HG02588 (cell line): ENCODE measurements around the gene BLTP1.
"Not testable (repeated sequence)": the region's sequence is repeated elsewhere in the genome, so short reads cannot be mapped to it uniquely, and the experiment has no call there.

Source experiments
- ATAC-seq: cut with Tn5 transposase; IDR thresholded peaks from one replicate; pipeline ENCODE4 v1.9.1; 2021; ENCODE audit warnings: mild to moderate bottlenecking, moderate library complexity; ENCODE audit not compliant: unreplicated experiment

BLTP1 gene, protein sequence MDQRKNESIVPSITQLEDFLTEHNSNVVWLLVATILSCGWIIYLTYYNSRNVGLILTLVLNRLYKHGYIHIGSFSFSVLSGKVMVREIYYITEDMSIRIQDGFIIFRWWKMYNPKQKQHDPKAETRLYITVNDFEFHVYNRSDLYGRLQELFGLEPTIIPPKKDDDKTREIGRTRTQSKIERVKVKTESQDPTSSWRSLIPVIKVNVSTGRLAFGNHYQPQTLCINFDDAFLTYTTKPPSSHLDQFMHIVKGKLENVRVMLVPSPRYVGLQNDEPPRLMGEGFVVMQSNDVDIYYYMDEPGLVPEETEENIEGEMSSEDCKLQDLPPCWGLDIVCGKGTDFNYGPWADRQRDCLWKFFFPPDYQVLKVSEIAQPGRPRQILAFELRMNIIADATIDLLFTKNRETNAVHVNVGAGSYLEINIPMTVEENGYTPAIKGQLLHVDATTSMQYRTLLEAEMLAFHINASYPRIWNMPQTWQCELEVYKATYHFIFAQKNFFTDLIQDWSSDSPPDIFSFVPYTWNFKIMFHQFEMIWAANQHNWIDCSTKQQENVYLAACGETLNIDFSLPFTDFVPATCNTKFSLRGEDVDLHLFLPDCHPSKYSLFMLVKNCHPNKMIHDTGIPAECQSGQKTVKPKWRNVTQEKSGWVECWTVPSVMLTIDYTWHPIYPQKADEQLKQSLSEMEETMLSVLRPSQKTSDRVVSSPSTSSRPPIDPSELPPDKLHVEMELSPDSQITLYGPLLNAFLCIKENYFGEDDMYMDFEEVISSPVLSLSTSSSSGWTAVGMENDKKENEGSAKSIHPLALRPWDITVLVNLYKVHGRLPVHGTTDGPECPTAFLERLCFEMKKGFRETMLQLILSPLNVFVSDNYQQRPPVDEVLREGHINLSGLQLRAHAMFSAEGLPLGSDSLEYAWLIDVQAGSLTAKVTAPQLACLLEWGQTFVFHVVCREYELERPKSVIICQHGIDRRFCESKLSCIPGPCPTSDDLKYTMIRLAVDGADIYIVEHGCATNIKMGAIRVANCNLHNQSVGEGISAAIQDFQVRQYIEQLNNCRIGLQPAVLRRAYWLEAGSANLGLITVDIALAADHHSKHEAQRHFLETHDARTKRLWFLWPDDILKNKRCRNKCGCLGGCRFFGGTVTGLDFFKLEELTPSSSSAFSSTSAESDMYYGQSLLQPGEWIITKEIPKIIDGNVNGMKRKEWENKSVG (N-terminal part only)

DNA sequence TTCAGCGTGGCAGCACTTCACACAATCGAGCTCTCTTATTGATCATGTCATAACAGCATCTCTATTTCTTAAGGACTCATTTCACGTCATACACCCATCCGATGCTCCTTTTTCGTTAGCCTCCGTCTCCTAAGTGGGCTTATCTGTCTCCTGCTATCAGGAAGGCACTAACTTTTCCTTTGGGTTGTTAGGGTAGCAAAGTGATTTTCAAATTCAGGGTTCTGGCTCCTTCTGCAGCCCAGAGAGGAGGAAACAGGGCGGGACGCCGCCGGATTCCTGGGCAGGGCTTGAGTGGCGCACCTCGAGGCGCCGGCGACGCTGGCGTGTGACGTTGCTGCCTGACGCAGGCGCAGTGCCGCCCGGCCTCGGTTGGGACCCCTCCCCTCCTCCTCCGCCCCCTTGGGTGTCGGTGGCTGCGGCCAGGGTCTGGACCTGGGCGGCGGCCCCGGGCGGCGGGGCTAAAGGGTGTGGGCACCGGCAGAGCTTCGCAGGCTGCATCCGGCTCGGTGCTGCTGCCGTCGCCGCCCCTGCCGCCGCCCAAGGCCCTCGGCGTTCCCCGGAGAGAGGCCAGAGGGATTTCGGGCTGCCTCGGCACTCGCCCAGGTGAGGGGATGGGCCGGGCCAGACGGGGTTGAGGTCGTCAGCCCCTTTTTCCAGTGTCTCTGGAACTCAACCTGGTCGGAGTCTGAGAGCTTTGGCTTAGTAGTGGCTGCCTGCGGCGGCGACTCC lies at the start of gene BLTP1:
TSS of gene BLTP1 (plus strand) at position 350 of the 729 bp plus-strand sequence. CDS start 18,317 bp downstream, outside the sequence.
- ATAC-seq: peak; percentile 97

DNA sequence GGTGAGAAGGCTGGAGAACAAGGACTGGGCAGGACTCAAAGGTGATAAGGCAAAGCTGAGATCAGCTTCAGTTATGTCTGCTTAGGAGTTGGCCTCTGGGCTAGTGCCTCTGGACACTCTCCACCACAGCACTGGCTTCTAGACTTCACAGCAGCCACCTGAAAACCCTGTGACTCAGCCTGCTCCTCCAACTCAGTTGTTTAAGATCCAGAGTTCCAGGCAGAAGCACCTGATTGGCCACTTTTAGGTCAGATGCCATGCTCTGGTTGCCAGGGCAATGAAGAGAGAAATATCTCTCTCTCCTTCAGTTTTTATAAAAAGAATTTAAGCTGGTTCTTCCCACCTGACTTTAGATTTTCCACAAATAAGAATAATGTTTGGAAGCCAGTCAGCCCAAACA lies 47.9 kb upstream of the BLTP1 start:
- no peak for ATAC-seq

DNA sequence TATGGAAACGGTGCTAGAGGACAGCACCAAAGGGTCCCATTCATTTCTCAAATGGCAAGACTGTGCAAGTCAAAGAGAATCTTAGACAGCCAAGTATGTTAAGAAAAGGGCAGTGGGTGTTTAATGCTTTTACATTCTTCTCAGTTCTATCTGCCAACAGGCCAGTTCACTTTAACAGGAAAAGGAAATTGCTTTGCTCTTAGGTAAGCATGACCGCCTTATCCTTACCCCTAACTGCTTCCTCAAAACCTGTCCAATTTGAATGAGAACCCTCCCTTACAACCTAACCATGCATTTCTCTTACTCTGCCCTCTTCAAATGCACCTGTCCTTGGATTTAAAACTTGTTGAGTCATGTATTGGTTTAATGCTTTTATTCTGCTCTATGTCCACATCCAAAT lies 44.5 kb upstream of the BLTP1 start:
- ATAC-seq: no peak

DNA sequence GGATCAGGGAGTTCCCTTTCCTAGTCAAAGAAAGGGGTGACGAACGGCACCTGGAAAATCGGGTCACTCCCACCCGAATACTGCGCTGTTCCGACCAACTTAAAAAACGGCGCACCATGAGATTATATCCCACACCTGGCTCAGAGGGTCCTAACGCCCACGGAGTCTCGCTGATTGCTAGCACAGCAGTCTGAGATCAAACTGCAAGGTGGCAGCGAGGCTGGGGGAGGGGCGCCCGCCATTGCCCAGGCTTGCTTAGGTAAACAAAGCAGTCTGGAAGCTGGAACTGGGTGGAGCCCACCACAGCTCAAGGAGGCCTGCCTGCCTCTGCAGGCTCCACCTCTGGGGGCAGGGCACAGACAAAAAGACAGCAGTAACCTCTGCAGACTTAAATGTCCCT lies 41.8 kb upstream of the BLTP1 start:
- ATAC-seq: not testable (repeated sequence)

DNA sequence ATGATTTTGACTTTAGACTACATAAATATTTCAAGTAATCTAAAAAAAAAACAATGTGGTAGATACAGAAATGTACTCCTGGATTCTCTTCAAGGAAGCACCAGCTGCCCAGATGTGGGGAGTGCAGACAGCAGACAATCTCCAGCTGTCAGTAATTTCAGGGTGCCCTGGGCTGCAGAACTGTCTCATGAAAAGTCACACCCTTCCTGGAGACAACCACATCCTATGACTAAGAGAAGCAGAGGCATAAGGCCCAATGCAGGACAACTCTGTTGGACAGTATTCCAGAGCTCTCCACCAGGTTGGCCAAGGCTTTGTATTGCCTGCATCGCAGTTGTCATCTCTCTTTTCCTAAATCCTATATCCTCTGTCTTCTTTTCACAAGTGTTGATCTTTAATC lies 34.4 kb upstream of the BLTP1 start:
- ATAC-seq: no peak

DNA sequence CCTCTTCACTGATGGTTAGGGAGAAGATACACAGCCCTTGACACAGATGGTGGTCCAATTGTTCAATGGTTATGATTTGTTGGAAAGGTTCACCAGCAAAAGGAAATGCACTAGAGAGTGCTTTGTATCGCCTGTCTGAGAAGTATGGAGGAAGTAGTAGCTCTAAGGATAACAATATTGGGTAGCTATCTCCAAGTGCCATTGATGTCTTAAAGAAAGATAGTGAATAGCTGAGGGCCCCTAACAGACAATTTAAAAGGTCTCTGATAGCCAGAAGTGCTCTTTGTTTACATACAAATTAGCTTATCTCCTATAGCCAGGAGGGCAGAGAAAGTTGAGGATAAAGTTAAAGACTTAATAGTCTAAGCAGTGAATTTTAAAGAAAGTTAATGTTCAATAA lies 33.9 kb upstream of the BLTP1 start:
- no peak for ATAC-seq

DNA sequence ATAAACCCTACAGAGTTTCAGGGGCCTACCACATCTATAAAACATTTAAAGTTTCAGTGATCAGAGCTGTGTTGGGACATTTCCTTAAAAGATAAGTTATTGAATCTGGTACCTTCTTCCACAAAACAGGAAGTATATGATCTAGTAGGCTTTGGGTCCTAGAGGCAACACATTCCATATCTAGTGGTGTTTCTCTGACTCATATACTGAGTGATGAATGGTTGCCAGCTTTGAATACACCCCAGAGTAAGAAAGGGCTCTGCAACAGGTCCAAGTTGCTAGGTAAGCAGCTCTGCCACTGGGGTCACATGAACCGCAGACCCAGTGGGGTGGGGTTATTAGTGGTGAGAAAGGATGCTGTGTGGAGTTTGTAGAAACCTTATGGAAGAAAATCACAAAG lies 32.4 kb upstream of the BLTP1 start:
- no peak for ATAC-seq

DNA sequence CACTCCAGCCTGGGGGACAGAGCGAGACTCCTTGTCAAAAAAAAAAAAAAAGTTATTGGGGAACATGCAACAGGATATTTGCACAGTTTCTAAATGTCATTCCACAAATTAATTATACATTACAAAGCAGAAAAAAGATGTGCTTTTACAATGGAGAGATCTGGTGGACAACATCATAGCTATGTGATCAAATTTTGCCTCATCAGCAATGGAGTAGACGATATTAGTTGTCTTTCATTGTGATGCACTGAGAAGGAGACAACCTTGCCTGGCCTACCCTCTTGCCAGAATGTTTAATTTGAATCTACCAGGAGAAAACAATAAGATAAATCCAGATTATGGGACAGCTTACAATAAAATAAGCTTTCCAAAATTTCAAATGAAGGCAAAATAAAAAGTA lies 30.5 kb upstream of the BLTP1 start:
- no peak for ATAC-seq

DNA sequence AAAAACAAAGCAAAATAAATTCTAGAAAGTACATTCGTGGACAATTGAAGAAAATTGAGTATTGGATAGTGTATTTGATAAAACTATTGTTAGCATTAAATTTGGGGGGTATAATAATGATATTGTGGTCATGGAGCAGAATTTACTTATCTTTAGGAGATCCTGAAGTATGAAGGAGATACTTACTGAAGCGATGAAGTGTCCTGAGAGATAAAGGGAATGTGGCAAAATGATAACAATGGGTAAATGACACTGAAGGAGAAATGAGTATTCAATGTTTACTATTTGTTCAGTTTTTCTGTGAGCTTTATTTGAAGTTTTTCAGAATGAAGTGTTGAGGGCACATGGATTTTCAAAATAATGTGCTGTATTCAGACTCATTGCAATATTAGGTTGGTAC lies 30.0 kb upstream of the BLTP1 start:
- no peak for ATAC-seq

DNA sequence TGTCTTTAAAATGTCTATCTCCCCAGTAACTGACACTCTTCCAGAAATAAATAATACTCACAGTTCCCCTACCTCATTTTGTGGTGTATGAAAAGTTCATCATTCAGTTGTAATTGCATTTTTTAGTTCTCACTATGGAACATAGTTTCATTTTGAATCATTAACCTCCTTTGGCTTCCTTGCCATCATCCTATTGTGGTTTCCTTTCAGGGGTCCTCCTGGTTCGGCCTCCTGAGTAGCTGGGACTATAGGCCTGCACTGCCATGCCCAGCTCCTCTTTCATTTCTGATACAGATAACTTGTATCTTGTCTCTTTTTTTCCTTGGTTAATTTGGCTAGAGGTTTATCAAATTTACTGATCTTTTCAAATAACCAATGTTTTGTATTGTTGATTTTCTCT lies 23.1 kb upstream of the BLTP1 start:
- no peak for ATAC-seq

DNA sequence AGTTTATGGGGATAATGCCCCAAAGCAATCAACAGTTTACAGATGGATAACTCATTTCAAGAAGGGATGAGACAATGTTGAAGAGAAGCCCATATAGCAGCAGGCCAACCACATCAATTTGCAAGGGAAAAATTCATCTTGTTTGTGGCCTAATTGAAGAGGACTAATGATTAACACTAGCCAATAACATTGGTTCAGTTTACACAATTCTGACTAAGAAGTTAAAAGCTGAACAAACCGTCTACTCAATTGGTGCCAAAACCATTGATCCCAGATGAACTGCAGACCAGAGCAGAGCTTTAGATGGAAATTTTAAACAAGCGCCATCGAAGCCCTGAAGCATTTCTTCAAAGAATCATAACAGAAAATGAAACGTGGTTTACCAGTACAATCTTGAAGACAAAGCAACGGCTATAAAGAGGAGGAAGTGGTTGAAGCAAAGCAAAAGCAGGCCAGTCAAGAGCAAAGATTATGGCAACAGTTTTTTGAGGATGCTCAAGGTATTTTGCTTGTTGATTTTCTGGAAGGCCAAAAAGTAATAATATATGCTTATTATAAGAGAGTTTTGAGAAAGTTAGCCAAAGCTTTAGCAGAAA lies 20.5 kb upstream of the BLTP1 start:
- ATAC-seq: no peak

DNA sequence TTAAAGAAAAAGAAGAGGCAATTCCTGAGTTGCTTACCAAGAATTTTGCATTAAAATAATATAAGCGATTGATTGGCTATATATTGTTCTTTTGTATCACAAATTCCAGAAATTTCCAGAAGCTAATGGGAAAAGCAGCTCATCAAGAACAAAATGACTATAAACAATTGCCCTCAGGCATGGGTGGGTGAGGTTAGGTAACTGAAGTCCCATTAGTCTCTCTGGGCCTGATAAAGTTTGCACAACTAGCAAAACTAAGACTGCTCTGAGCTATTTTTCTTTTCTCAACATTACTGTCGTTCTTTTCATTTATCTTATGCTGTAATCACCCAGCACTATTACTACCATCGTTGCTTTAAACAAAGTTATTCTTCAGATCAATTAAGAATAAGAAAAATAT lies 19.2 kb upstream of the BLTP1 start:
- ATAC-seq: no peak

DNA sequence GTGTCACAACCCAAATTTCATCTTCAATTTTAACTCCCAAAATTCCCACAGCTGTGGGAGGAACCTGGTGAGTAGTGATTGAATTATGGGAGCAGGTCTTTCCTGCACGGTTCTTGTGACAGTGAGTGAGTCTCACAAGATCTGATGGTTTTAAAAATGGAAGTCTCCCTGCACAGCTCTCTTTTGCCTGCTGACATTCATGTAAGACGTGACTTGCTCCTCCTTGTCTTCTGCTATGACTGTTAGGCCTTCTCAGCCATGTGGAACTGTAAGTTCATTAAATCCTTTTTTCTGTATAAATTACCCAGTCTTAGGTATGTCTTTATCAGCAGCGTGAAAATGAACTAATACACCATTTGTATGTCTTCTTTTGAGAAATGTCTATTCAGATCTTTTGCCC lies 13.0 kb upstream of the BLTP1 start:
- ATAC-seq: no peak

DNA sequence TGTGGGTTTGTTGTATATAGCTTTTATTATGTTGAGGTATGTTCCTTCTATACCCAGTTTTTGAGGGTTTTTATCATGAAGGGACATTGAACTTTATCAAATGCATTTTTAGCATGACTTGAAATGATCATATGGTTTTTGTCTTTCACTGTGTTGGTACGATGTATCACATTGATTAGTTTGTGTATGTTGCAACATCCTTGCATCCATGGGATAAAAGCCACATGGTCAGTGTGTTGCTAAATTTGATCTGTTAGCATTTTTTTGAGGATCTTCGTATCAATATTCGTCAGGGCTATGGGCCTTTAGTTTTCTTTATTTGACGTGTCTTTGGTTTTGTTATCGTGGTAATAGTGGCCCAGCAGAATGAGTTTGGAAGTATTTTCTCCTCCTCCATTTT lies 11.3 kb upstream of the BLTP1 start:
- ATAC-seq: no peak

DNA sequence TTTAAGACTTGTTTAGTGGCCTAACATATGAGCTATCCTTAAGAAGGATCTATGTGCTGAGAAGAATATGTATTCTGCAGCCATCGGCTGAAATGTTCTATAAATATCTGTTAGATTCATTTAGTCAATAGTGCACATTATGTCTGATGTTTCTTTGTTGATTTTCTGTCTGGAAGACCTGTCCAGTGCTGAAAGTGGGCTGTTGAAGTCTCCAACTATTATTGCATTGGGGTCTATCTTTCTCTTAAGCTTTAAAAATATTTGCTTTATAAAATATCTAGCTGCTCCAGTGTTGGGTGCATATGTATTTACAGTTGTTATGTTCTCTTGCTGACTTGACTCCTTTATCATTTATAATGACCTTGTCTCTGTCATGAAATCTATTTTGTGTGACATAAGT lies 9.4 kb upstream of the BLTP1 start:
- no peak for ATAC-seq

DNA sequence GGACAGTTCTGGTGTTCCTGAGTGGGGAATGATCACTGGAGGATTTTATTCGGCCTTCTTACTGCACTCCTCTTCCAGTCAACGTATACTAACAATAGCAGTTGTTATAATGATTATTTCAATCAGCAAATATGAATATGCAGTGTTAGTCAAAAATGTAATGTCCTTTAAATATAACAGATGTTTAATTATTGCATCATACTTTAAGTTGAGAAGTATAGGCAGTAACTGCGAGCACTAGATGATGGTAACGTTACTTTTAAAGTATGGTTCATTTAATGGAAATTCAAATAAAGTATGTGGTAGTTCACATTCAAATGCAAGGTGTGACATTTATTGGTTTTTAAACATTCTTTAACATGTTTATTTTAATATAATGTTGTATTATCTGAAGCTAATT lies 5.5 kb upstream of the BLTP1 start:
- no peak for ATAC-seq

DNA sequence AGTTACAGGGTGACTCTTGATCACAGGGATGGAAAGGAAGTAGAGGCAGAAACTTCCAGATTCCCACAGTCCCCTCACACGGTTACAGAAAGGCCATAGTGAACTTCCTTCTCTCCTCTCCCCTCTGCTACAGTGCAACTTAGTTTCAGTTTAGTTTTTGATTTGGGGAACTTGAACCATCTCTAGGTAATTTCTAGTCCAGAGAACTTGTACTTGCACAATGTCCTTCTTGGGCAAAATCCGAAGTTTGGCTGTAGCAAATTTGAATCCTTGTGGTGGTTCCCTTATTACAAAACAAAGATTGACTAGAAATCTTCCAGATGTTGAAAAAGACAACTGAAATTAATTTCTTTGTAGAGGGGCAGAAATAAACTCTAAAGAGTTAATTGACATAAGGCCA lies 1.2 kb upstream of the BLTP1 start:
- no peak for ATAC-seq

DNA sequence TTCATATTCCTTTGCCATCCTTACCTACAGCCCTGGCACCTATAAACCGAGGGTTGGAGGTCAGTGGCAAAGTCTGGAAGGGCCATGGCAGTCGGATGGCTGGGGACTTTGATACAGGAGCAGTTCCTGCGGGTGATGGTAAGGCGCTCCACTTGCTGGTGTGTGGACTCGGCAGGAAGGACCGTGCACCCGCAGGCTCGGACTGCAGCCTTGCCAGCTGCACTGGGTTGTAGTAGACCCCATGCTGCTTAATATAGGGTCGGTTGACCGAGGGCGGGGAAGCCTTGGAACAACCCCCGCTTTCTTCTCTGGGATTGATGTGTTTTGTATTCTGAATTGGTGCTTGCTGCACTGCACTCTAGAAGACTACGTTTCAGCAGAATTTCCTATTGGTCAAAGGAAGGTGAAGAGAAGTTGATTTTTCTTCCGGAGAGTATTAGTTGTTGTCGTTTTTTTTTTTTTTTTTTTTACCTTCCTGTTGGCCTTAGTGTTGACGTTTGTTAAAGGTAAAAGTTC lies 638 bp downstream of the BLTP1 start:
- ATAC-seq: peak; percentile 32

DNA sequence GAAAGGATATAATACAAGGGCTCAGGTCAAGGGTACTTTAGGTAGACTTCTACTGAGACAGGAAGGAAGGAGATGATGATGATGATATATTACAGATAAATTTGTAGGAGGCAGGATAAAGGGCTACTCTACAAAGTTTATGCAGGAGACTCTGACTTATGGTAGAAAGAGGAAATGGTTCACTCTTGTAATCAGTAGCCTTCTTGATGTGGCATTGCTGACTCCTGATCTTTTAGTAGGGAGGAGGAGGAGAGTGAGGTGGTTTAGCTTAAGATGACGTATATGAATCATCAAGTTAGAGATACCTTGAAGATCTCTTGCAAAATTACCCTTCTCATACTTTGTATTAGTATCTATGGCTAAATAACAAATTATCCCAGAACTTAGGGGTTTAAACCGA lies 4.7 kb downstream of the BLTP1 start:
- no peak for ATAC-seq

DNA sequence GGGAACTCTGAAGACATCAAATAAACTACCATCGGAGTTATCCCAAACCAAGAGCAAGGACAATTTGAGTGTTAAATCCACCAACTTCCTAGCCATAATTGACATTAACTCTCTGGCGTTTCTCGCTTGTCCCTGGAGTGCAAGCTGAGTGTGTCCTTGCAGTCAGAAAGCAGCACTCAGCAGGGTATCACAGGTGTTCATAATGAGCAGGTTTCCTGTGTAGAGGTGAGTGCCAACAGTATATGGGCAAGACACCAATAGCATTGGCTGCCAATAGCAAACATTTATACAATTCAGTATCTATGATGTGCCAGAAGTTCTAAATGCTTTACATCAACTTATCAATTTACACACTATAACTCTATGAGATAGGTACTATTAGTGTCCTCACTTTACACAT lies 11.2 kb downstream of the BLTP1 start:
- ATAC-seq: no peak
